Measurements from ENCODE around the gene AVPR1A.

AVPR1A gene

GRCh38 chr12:63101920-63102319, 49.1 kb downstream of the AVPR1A start:
- no peak overlapping the region for H3K4me3 ChIP-seq (ENCODE audit: low read depth, low read length)
- no peak for DNase-seq (ENCODE audit: low read depth)
- no peak for TF ChIP-seq CTCF (IDR thresholded peaks at IDR 0.05; ENCODE audit: low read depth, low read length, missing control alignments)
- in situ Hi-C loops (cut with HindIII; ENCODE audit: low sequenced_read_pairs) = no loop called here

DNA sequence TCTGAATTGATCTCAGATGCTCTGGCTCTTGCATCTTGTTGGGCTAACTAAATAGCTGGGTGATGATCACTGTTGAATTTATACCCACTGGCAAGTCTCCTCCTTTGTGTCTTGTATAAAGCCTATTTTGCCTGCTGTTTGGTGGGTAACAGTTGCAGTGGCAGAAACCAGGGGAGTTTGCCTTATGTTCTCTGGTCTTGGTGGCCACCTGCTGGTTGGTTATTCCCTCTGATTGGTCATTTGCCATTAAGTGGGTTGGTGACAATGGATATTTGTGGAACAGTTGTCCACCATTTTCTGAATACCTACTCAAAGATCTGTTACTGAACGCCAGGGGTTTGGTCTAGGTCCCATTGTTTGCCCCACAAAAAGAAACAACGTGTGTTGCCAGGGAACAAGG, 52.1 kb downstream of the AVPR1A start:
- no peak overlapping the region for H3K4me3 ChIP-seq (ENCODE audit: low read depth, low read length)
- in situ Hi-C loops (cut with HindIII; ENCODE audit: low sequenced_read_pairs) = no loop called here
- TF ChIP-seq CTCF (IDR thresholded peaks at IDR 0.05; ENCODE audit: low read depth, low read length, missing control alignments) = no peak
- DNase-seq (ENCODE audit: low read depth) = no peak

DNA sequence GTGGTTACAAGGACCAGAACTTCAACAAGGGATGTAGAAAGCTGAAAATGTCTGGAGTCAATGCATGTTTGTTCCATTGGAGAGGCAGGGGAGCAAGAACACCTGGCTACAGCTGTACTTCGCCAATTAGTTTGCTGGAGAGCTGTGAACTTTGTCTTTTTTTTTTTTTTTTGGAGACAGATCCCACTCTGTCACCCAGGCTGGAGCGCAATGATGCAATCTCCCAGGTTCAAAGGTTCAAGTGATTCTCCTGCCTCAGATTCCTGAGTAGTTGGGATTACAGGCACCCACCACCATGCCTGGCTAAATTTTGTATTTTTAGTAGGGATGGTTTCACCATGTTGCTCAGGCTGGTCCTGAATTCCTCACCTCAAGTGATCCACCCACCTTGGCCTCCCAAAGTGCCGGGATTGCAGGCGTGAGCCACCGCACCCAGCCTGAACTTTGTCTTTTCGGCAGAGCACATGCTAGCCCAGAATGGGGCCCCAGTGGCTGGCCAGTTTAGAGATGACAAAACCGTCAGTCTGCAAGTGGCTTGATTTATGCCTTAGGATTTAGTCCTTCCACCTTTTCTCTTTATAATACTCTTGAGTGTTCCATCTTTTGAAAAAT, 55.5 kb downstream of the AVPR1A start:
- H3K4me3 ChIP-seq (ENCODE audit: low read depth, low read length) = no peak overlapping the region
- in situ Hi-C loops (cut with HindIII; ENCODE audit: low sequenced_read_pairs) = no loop called here
- TF ChIP-seq CTCF (IDR thresholded peaks at IDR 0.05; ENCODE audit: low read depth, low read length, missing control alignments) = no peak
- no peak for DNase-seq (ENCODE audit: low read depth)

- TF ChIP-seq CTCF (IDR thresholded peaks at IDR 0.05; ENCODE audit: low read depth, low read length, missing control alignments) = no peak
- in situ Hi-C loops (cut with HindIII; ENCODE audit: low sequenced_read_pairs) = no loop called here
- no peak for DNase-seq (ENCODE audit: low read depth)
- H3K4me3 ChIP-seq (ENCODE audit: low read depth, low read length) = no peak overlapping the region
Measured at GRCh38 chr12:63093711-63094110, 57.3 kb downstream of the AVPR1A start.

DNA sequence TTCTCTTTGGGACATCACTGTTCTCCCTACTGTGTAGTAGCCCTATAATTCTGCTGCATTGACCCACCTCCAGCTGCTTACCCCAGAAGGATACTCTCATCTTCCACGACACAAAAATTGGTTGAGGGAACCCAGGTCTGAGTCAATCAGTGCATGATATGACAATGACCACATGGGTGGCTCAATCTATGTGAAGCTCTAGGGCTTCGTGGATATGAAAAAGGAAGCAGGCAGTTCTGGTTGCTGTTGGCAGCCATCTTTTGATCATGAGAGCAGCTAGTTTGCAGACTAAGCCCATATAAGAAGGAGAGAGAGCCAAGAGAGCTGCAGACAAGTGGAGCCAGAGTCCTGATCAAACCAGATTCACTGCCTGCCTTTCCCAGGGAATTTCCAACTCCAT, 57.9 kb downstream of the AVPR1A start:
- TF ChIP-seq CTCF (IDR thresholded peaks at IDR 0.05; ENCODE audit: low read depth, low read length, missing control alignments) = no peak
- in situ Hi-C loops (cut with HindIII; ENCODE audit: low sequenced_read_pairs) = no loop called here

More for the DNA sequence above, 57.9 kb downstream of the AVPR1A start:
- no peak overlapping the region for H3K4me3 ChIP-seq (ENCODE audit: low read depth, low read length)
- DNase-seq (ENCODE audit: low read depth) = no peak

Measured in astrocyte of the cerebellum (primary cell).